ENCODE measurements around the gene JADE2. TPM values are rescaled to one million over a fixed set of nuclear protein-coding genes. Genes with fewer than 3 reads are reported as not detected.

JADE2 gene
- total RNA-seq, 2 donors from 2014 or later, result 24.1 to 33.3 TPM

GRCh38 chr5:134547066-134547465, 21.6 kb downstream of the JADE2 start:
- intact Hi-C loops (cut with DNase I), result no loop called here
- no peaks in the 10 kb centered on the region for H3K27me3 ChIP-seq
- no peaks in the 10 kb centered on the region for H3K36me3 ChIP-seq
- H3K27ac ChIP-seq, result no peak overlapping the region
- DNase-seq, result no peak
- no peak overlapping the region for H3K4me3 ChIP-seq
- H3K9me3 ChIP-seq, result no peaks in the 10 kb centered on the region
- peaks cover 6% of the 10 kb centered on the region for H3K4me1 ChIP-seq
- TF ChIP-seq CTCF (IDR thresholded peaks at IDR 0.05), result no peak
- no peak overlapping the region for H3K9ac ChIP-seq (ENCODE audit: low read depth in 2 of 2, low read length in 2 of 2)

GRCh38 chr5:134547579-134547978, 22.1 kb downstream of the JADE2 start:
- H3K9ac ChIP-seq (ENCODE audit: low read depth in 2 of 2, low read length in 2 of 2), result no peak overlapping the region
- intact Hi-C loops (cut with DNase I), result no loop called here
- peaks cover 6% of the 10 kb centered on the region for H3K4me1 ChIP-seq
- H3K27me3 ChIP-seq, result no peaks in the 10 kb centered on the region
- H3K36me3 ChIP-seq, result no peaks in the 10 kb centered on the region
- DNase-seq, result no peak
- H3K9me3 ChIP-seq, result no peaks in the 10 kb centered on the region
- H3K4me3 ChIP-seq, result no peak overlapping the region
- no peak for TF ChIP-seq CTCF (IDR thresholded peaks at IDR 0.05)
- no peak overlapping the region for H3K27ac ChIP-seq

- intact Hi-C loops (cut with DNase I), result no loop called here
- no peak for DNase-seq
- Histone ChIP-seq H3K4me3 (no peak overlapping the region), H3K27ac (no peak overlapping the region), H3K9ac (ENCODE audit: low read depth in 2 of 2, low read length in 2 of 2) (peak overlapping the region in 1 of 2 donors; percentile 8), H3K27me3 (no peaks in the 10 kb centered on the region), H3K36me3 (no peaks in the 10 kb centered on the region), H3K9me3 (no peaks in the 10 kb centered on the region), H3K4me1 (peaks cover 6% of the 10 kb centered on the region)
- no peak for TF ChIP-seq CTCF (IDR thresholded peaks at IDR 0.05)
Observed at GRCh38 chr5:134547999-134548658, 22.7 kb downstream of the JADE2 start.

- no peak overlapping the region for H3K27ac ChIP-seq
- no peaks in the 10 kb centered on the region for H3K9me3 ChIP-seq
- H3K4me3 ChIP-seq, result no peak overlapping the region
- no peak for TF ChIP-seq CTCF (IDR thresholded peaks at IDR 0.05)
- no peak overlapping the region for H3K9ac ChIP-seq (ENCODE audit: low read depth in 2 of 2, low read length in 2 of 2)
- intact Hi-C loops (cut with DNase I), result no loop called here
- DNase-seq, result no peak
- peaks cover 14% of the 10 kb centered on the region for H3K4me1 ChIP-seq
- H3K36me3 ChIP-seq, result no peaks in the 10 kb centered on the region
- H3K27me3 ChIP-seq, result no peaks in the 10 kb centered on the region
Observed at GRCh38 chr5:134549714-134550113, 24.2 kb downstream of the JADE2 start.

GRCh38 chr5:134550271-134551214, 25.1 kb downstream of the JADE2 start:
- no peaks in the 10 kb centered on the region for H3K9me3 ChIP-seq
- H3K4me3 ChIP-seq, result no peak overlapping the region
- H3K36me3 ChIP-seq, result no peaks in the 10 kb centered on the region
- H3K27me3 ChIP-seq, result no peaks in the 10 kb centered on the region
- no peak overlapping the region for H3K9ac ChIP-seq (ENCODE audit: low read depth in 2 of 2, low read length in 2 of 2)
- H3K27ac ChIP-seq, result no peak overlapping the region
- intact Hi-C loops (cut with DNase I), result no loop called here
- no peak for DNase-seq
- TF ChIP-seq CTCF (IDR thresholded peaks at IDR 0.05), result no peak
- H3K4me1 ChIP-seq, result peaks cover 22% of the 10 kb centered on the region
